Gastroesophageal sphincter (tissue), 4 donors: Measurements from ENCODE around the gene TMEM125. TPM values are rescaled to one million over a fixed set of nuclear protein-coding genes. Genes with fewer than 3 reads are reported as not detected.

ENCODE experiments used
- ATAC-seq: fragments of 150-250 bp; one replicate; pipeline ENCODE4 v1.9.1; 2016; ENCODE audit warnings: mild to moderate bottlenecking, moderate library complexity
- H3K27ac ChIP-seq, 4 donors: fragments of 200-600 bp; sonication (generic) in 3 of 4; 1 replicate in 3 of 4; 2 replicates in 1 of 4; pipeline ENCODE4 v1.5.1; 2016 to 2019
- H3K27me3 ChIP-seq: fragments of 200-600 bp; sonication (generic); one replicate; pipeline ENCODE4 v1.5.1; 2019
- H3K36me3 ChIP-seq, 2 donors: fragments of 200-600 bp; sonication (generic); one replicate each; pipeline ENCODE4 v1.5.1; 2019; ENCODE audit warnings: control low read depth in 1 of 2
- H3K4me1 ChIP-seq, 3 donors: fragments of 200-600 bp; sonication (generic); 1 replicate in 2 of 3; 2 replicates in 1 of 3; pipeline ENCODE4 v1.5.1; 2016 to 2019; ENCODE audit warnings: control low read depth in 2 of 3
- H3K4me3 ChIP-seq, 2 donors: fragments of 200-600 bp; sonication (generic); one replicate each; pipeline ENCODE4 v1.5.1; 2019; ENCODE audit warnings: mild to moderate bottlenecking in 1 of 2, moderate library complexity in 1 of 2
- H3K9me3 ChIP-seq, 3 donors: fragments of 200-600 bp; sonication (generic); one replicate each; pipeline ENCODE4 v1.5.1; 2017 to 2019; ENCODE audit warnings: control low read depth in 2 of 3
- EP300 ChIP-seq: sonication (generic); formaldehyde crosslinking; IDR thresholded peaks from one replicate; pipeline ENCODE4 v1.6.1; 2017; ENCODE audit warnings: antibody characterized with exemption, mild to moderate bottlenecking
- POLR2A ChIP-seq, 2 donors: fragments of 450-650 bp; IDR thresholded peaks; one replicate each; pipeline ENCODE4 v1.6.1; 2017; ENCODE audit warnings: antibody characterized with exemption in 2 of 2, mild to moderate bottlenecking in 2 of 2, moderate library complexity in 1 of 2
- POLR2AphosphoS5 ChIP-seq: sonication (generic); formaldehyde crosslinking; IDR thresholded peaks from one replicate; pipeline ENCODE4 v1.6.1; 2017; ENCODE audit warnings: antibody characterized with exemption
- WGBS, 2 donors: methylation state at CpG; one replicate each; pipeline ENCODE4 v1.1.5; 2018; ENCODE audit warnings: low coverage in 1 of 2; 5-methylcytosine and 5-hydroxymethylcytosine counted together
- total RNA-seq, 4 donors: library from RNA; depleted of rRNA; stranded (reverse); fragments of >200 nt; gene quantifications; one replicate each; pipeline ENCODE4 v1.1.0, GENCODE V29; 2016
- TF ChIP-seq, protein P1 (sequence below), 4 experiments: fragments of 200-600 bp in 2 of 4; fragments of 450-650 bp in 2 of 4; sonication (generic) in 1 of 4; IDR thresholded peaks; one replicate each; pipeline ENCODE4 v1.5.1; 2017 to 2019; ENCODE audit warnings: antibody characterized with exemption in 4 of 4, mild to moderate bottlenecking in 2 of 4, moderate library complexity in 2 of 4

The TMEM125 gene
- total RNA-seq, 4 donors from 2014 or later, result 0.45 TPM; not detected in 3

DNA sequence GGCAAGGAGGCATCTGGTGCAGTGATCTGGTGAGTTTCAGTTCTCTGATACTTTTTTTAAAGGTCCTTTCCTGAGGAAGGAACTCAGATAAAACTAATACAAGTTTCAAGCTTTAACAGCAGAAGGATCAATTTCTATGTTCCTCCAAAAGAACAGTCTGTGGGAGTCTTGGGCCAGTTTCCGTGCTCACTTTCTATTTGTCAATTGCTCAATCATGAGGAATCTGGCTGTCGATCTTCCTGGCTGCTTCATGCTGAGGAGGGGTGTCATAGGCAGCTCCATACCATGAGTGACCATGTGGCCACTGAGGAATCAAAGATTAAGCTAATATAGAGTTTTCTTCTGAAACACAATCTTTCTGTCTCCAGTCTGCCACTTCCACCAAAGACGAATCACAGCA, 11.4 kb upstream of the TMEM125 start:
- TF ChIP-seq POLR2A (IDR thresholded peaks at IDR 0.05) (no peak), POLR2AphosphoS5 (no peak), EP300 (no peak)
- TF ChIP-seq, protein P1, sequence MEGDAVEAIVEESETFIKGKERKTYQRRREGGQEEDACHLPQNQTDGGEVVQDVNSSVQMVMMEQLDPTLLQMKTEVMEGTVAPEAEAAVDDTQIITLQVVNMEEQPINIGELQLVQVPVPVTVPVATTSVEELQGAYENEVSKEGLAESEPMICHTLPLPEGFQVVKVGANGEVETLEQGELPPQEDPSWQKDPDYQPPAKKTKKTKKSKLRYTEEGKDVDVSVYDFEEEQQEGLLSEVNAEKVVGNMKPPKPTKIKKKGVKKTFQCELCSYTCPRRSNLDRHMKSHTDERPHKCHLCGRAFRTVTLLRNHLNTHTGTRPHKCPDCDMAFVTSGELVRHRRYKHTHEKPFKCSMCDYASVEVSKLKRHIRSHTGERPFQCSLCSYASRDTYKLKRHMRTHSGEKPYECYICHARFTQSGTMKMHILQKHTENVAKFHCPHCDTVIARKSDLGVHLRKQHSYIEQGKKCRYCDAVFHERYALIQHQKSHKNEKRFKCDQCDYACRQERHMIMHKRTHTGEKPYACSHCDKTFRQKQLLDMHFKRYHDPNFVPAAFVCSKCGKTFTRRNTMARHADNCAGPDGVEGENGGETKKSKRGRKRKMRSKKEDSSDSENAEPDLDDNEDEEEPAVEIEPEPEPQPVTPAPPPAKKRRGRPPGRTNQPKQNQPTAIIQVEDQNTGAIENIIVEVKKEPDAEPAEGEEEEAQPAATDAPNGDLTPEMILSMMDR (IDR thresholded peaks at IDR 0.05), result no peak
- Histone ChIP-seq H3K9me3 (no peaks in the 10 kb centered on the region), H3K27me3 (no peaks in the 10 kb centered on the region), H3K4me3 (no peak overlapping the region), H3K4me1 (no peaks in the 10 kb centered on the region), H3K36me3 (no peaks in the 10 kb centered on the region), H3K27ac (no peak overlapping the region)
- no peak for ATAC-seq
- WGBS, 2 donors, result 76% methylated on average over 3 of the region's 3 CpGs; no CpG with 5 or more reads in 1 of the 2 donors

DNA sequence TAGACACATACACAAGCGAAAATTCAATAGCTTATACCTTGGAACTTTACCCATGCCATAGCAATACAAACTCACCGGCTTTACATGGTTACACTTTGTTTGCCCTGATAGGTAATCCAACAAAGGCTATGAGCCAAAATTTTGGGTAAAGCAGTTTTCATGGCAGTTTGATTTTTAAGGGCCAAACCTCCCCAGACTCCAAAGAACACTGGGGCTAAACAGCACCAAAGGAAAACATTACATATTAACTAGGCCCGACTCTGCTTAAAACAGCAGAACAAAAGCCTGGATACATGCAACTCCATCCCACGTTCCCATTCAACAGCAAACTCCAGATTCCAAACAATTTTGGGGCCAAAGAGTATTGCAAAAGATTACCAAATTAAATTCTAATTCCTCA, 4.4 kb upstream of the TMEM125 start:
- no peak for ATAC-seq
- Histone ChIP-seq H3K9me3 (no peaks in the 10 kb centered on the region), H3K27ac (no peak overlapping the region), H3K36me3 (no peaks in the 10 kb centered on the region), H3K4me1 (peaks cover 0 to 4% (median 0%) of the 10 kb centered on the region in 3 donors), H3K4me3 (no peak overlapping the region), H3K27me3 (peaks cover 14% of the 10 kb centered on the region)
- TF ChIP-seq, protein P1 (IDR thresholded peaks at IDR 0.05), result no peak
- TF ChIP-seq POLR2AphosphoS5, result no peak
- TF ChIP-seq EP300, result no peak
- TF ChIP-seq POLR2A (IDR thresholded peaks at IDR 0.05), result no peak
- 78 to 90% methylated on average over 4 of the region's 4 CpGs for WGBS, 2 donors

DNA sequence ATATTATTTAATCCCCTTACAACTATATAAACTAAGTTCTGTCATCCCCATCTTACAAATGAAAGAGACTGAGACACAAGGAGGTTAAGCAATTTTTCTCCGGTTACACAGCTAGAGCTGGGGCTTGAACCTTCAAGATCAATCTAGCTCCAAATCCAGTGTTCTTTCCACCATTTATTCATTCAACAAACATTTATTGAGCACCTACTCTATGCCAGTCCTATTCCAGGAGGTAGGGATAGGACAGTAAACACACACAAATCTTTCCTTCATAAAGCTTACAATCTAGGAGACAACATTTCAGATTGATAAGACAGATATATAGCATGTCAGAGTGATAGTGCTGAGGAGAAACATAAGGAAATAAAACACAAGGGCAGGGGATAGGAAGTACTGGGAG, 2.9 kb upstream of the TMEM125 start:
- WGBS, 2 donors, result 88% methylated on average over 1 of the region's 1 CpG; no CpG with 5 or more reads in 1 of the 2 donors
- Histone ChIP-seq H3K4me1 (peaks cover 0 to 9% (median 4%) of the 10 kb centered on the region in 3 donors), H3K36me3 (no peaks in the 10 kb centered on the region), H3K4me3 (no peak overlapping the region), H3K9me3 (no peaks in the 10 kb centered on the region), H3K27me3 (peaks cover 29% of the 10 kb centered on the region), H3K27ac (no peak overlapping the region)
- TF ChIP-seq POLR2AphosphoS5 (no peak), POLR2A (IDR thresholded peaks at IDR 0.05) (no peak), EP300 (no peak)
- TF ChIP-seq, protein P1 (IDR thresholded peaks at IDR 0.05), result no peak
- no peak for ATAC-seq

DNA sequence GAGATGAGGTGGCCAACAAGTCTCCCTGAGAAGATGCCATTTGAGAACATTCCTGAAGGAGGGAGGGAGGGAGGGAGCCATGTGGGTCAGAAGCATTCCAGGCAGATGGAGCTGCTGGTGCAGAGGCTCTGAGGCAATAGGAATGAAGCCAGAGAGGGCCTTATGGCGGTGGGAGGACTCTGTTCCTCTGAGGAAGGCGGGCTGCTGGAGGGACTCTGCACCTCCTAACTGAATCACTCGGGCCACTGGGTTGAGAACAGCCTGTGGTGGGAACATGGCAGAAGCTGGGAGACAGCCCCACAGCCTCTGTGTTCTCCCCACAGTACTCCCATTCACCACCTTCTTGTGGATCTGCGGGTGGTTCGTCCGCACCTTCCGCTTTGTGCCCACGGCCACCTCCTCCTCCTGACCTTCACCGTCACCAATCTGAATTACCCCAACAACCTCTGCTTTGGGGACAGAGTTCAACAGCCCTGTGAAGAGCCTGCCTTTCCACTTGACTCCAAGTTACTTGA, 2.4 kb upstream of the TMEM125 start:
- Histone ChIP-seq H3K27me3 (peaks cover 33% of the 10 kb centered on the region), H3K4me1 (peaks cover 0 to 9% (median 4%) of the 10 kb centered on the region in 3 donors), H3K4me3 (no peak overlapping the region), H3K36me3 (no peaks in the 10 kb centered on the region), H3K9me3 (no peaks in the 10 kb centered on the region), H3K27ac (no peak overlapping the region)
- no peak for ATAC-seq
- WGBS, 2 donors, result 84 to 93% methylated on average over 3 to 6 of the region's 9 CpGs
- TF ChIP-seq POLR2AphosphoS5 (no peak), POLR2A (IDR thresholded peaks at IDR 0.05) (no peak), EP300 (no peak)
- TF ChIP-seq, protein P1 (IDR thresholded peaks at IDR 0.05), result no peak

DNA sequence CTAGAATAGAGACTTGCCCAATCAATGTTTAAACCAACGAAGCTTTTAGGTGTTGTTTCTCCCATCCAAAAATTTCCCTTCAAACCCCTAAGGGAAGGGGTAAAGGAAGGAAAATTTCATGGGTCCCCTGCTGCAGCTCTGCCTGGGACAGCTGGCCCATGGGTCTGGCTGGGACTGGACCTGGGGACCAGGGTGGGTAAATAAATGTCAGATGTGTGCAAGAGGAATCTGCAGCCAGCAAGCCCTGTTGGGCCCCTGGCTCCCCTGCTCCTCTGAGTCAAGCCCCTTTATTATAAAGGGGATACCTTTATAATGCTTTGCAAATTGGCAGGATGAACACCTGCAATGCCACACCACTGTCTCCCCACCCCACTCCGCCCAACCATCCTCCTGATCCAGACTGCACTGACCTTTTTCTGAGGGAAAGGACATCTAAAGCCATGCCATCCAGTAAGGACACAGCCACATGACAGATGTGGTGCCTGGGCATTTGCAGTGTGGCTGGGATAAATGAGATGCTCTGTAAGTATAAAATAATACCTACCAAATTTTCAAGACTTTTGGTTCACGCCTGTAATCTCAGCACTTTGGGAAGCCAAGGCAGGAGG, 1.9 kb upstream of the TMEM125 start:
- H3K9me3 ChIP-seq, result no peaks in the 10 kb centered on the region
- no peak overlapping the region for H3K27ac ChIP-seq
- no peaks in the 10 kb centered on the region for H3K36me3 ChIP-seq
- no peak for ATAC-seq
- WGBS, 2 donors, result 92 to 100% methylated on average over 1 of the region's 3 CpGs
- peaks cover 0 to 9% (median 4%) of the 10 kb centered on the region in 3 donors for H3K4me1 ChIP-seq
- H3K4me3 ChIP-seq, result no peak overlapping the region
- no peak for TF ChIP-seq POLR2AphosphoS5
- TF ChIP-seq EP300, result no peak
- TF ChIP-seq POLR2A (IDR thresholded peaks at IDR 0.05), result no peak
- TF ChIP-seq, protein P1 (IDR thresholded peaks at IDR 0.05), result no peak
- H3K27me3 ChIP-seq, result peaks cover 39% of the 10 kb centered on the region
